H9 (cell line): ENCODE data around the gene KLF13. TPM values are rescaled to one million over a fixed set of nuclear protein-coding genes. Genes with fewer than 3 reads are reported as not detected.

Experiments
- DNase-seq: peaks from one replicate; pipeline ENCODE4 v3.0.0-alpha.2; 2017
- H2AFZ ChIP-seq: one replicate; pipeline ENCODE4 v1.6.1; 2013; ENCODE audit warnings: mild to moderate bottlenecking, low read length, control low read depth, moderate library complexity
- H2AK5ac ChIP-seq: 2 replicates; pipeline ENCODE4 v1.6.1; 2013; ENCODE audit warnings: low read length, control low read depth, mixed read lengths; ENCODE audit not compliant: insufficient read length
- H2BK120ac ChIP-seq: one replicate; pipeline ENCODE4 v1.6.1; 2013; ENCODE audit warnings: low read depth, mild to moderate bottlenecking, low read length, control low read depth, inconsistent platforms; ENCODE audit not compliant: poor library complexity, severe bottlenecking
- H2BK12ac ChIP-seq: 2 replicates; pipeline ENCODE4 v1.6.1; 2013; ENCODE audit warnings: low read length, control low read depth, mixed read lengths, low read depth; ENCODE audit not compliant: insufficient read length
- H2BK15ac ChIP-seq: 2 replicates; pipeline ENCODE4 v1.6.1; 2013; ENCODE audit warnings: low read depth, low read length, control low read depth
- H2BK20ac ChIP-seq: one replicate; pipeline ENCODE4 v1.6.1; 2013; ENCODE audit warnings: low read depth, mild to moderate bottlenecking, low read length, control low read depth, inconsistent platforms; ENCODE audit not compliant: poor library complexity, severe bottlenecking
- H2BK5ac ChIP-seq: 2 replicates; pipeline ENCODE4 v1.6.1; 2013; ENCODE audit warnings: low read length, control low read depth, mixed read lengths; ENCODE audit not compliant: insufficient read length
- H3K14ac ChIP-seq: 2 replicates; pipeline ENCODE4 v1.6.1; 2013; ENCODE audit warnings: low read length, control low read depth; ENCODE audit not compliant: insufficient read depth
- H3K18ac ChIP-seq: 2 replicates; pipeline ENCODE4 v1.6.1; 2013; ENCODE audit warnings: low read depth, mild to moderate bottlenecking, mixed read lengths, low read length, control low read depth; ENCODE audit not compliant: insufficient read length
- H3K23ac ChIP-seq: 2 replicates; pipeline ENCODE4 v1.6.1; 2013; ENCODE audit warnings: low read length, control low read depth, mixed read lengths, low read depth; ENCODE audit not compliant: insufficient read length
- H3K23me2 ChIP-seq: 2 replicates; pipeline ENCODE4 v1.6.1; 2013; ENCODE audit warnings: low read depth, mild to moderate bottlenecking, mixed read lengths, low read length, control low read depth; ENCODE audit not compliant: insufficient read length, poor library complexity, severe bottlenecking
- H3K27ac ChIP-seq: 2 replicates; pipeline ENCODE4 v1.5.1; 2013; ENCODE audit warnings: low read length, control low read depth, mixed read lengths, low read depth; ENCODE audit not compliant: insufficient read length
- H3K27me3 ChIP-seq: 2 replicates; pipeline ENCODE4 v1.6.1; 2013; ENCODE audit warnings: low read length, control low read depth, inconsistent platforms; ENCODE audit not compliant: insufficient read depth
- H3K4ac ChIP-seq: 2 replicates; pipeline ENCODE4 v1.6.1; 2013; ENCODE audit warnings: low read depth, mild to moderate bottlenecking, control low read depth, inconsistent platforms, low read length, moderate library complexity
- H3K4me1 ChIP-seq: 2 replicates; pipeline ENCODE4 v1.6.1; 2013; ENCODE audit warnings: low read length, control low read depth, inconsistent platforms; ENCODE audit not compliant: insufficient read depth
- H3K4me2 ChIP-seq: 2 replicates; pipeline ENCODE4 v1.6.1; 2013; ENCODE audit warnings: low read length, control low read depth, mixed read lengths; ENCODE audit not compliant: insufficient read length, insufficient read depth
- H3K56ac ChIP-seq: 2 replicates; pipeline ENCODE4 v1.6.1; 2013; ENCODE audit warnings: low read depth, mild to moderate bottlenecking, mixed read lengths, low read length, control low read depth; ENCODE audit not compliant: insufficient read length
- H3K79me1 ChIP-seq: 2 replicates; pipeline ENCODE4 v1.6.1; 2013; ENCODE audit warnings: low read depth, mild to moderate bottlenecking, moderate library complexity, low read length, control low read depth, inconsistent platforms; ENCODE audit not compliant: insufficient read depth, poor library complexity, severe bottlenecking
- H3K79me2 ChIP-seq: 2 replicates; pipeline ENCODE4 v1.6.1; 2013; ENCODE audit warnings: low read length, control low read depth, inconsistent platforms; ENCODE audit not compliant: insufficient read depth
- H3K9ac ChIP-seq: 2 replicates; pipeline ENCODE4 v1.6.1; 2013; ENCODE audit warnings: low read length, control low read depth, mixed read lengths; ENCODE audit not compliant: insufficient read length; ENCODE audit errors: extremely low read depth
- H3K9me3 ChIP-seq: one replicate; pipeline ENCODE4 v1.6.1; 2013; ENCODE audit warnings: low read depth, low read length, inconsistent platforms; ENCODE audit not compliant: control insufficient read depth
- H3T11ph ChIP-seq: one replicate; pipeline ENCODE4 v1.6.1; 2013; ENCODE audit warnings: mild to moderate bottlenecking, low read length, control low read depth, inconsistent platforms
- H4K20me1 ChIP-seq: one replicate; pipeline ENCODE4 v1.6.1; 2013; ENCODE audit not compliant: control insufficient read depth, insufficient read length, insufficient read depth
- H4K5ac ChIP-seq: 2 replicates; pipeline ENCODE4 v1.6.1; 2013; ENCODE audit warnings: low read depth, mild to moderate bottlenecking, mixed read lengths, low read length, control low read depth; ENCODE audit not compliant: insufficient read length
- H4K8ac ChIP-seq: replicated peaks from 2 replicates; pipeline ENCODE4 v1.6.1; 2013; ENCODE audit warnings: low read length, control low read depth, mixed read lengths, low read depth; ENCODE audit not compliant: insufficient read length
- H4K91ac ChIP-seq: 2 replicates; pipeline ENCODE4 v1.6.1; 2013; ENCODE audit warnings: low read depth, mild to moderate bottlenecking, moderate library complexity, mixed read lengths, low read length, control low read depth; ENCODE audit not compliant: insufficient read length
- H3K27ac Mint-ChIP-seq, 3 experiments: 2 replicates in 2 of 3; 3 replicates in 1 of 3; pipeline ENCODE4 v1.8.0; 2020 to 2021; ENCODE audit warnings: mixed read lengths in 3 of 3, mild to moderate bottlenecking in 1 of 3, moderate library complexity in 1 of 3
- H3K27me3 Mint-ChIP-seq: 2 replicates; pipeline ENCODE4 v1.8.0; 2021; ENCODE audit warnings: low read depth, mild to moderate bottlenecking, moderate library complexity, mixed read lengths
- H3K36me3 Mint-ChIP-seq, 3 experiments: 2 replicates in 2 of 3; 3 replicates in 1 of 3; pipeline ENCODE4 v1.8.0; 2020 to 2021; ENCODE audit warnings: low read depth in 3 of 3, mixed read lengths in 3 of 3; ENCODE audit not compliant: insufficient read depth in 1 of 3
- H3K4me1 Mint-ChIP-seq, 2 experiments: 2 replicates each; pipeline ENCODE4 v1.8.0; 2020; ENCODE audit warnings: mixed read lengths in 2 of 2
- H3K4me3 Mint-ChIP-seq, 2 experiments: 2 replicates in 1 of 2; 3 replicates in 1 of 2; pipeline ENCODE4 v1.8.0; 2020 to 2021; ENCODE audit warnings: mild to moderate bottlenecking in 2 of 2, mixed read lengths in 2 of 2, moderate library complexity in 1 of 2
- H3K9me3 Mint-ChIP-seq, 2 experiments: 2 replicates in 1 of 2; 3 replicates in 1 of 2; pipeline ENCODE4 v1.8.0; 2020; ENCODE audit warnings: mild to moderate bottlenecking in 2 of 2, mixed read lengths in 2 of 2, moderate library complexity in 1 of 2
- CTCF ChIP-seq: fragments of 200-600 bp; sonication (generic); conservative IDR thresholded peaks from 3 replicates; pipeline ENCODE4 v1.8.0; 2021; ENCODE audit warnings: antibody characterized with exemption, mild to moderate bottlenecking
- WGBS: extraction: QIAGEN DNeasy Blood & Tissue Kit; methylation state at CpG from one replicate; pipeline ENCODE4 v1.1.7; 2013; ENCODE audit warnings: missing lambda C conversion rate, low lambda C conversion rate, mixed read lengths; ENCODE audit not compliant: insufficient read length; ENCODE audit errors: extremely low coverage; 5-methylcytosine and 5-hydroxymethylcytosine counted together
- total RNA-seq: library from RNA; stranded (reverse); gene quantifications from 2 replicates; pipeline ENCODE4 v1.2.1, GENCODE V29; 2021

Gene KLF13
- total RNA-seq, 1 experiment from 2014 or later: 33.4 TPM

- no peak overlapping the region for H3K9ac ChIP-seq
- WGBS: no CpG with 5 or more reads among the region's 4 CpGs
- TF ChIP-seq CTCF: no peak
Measured at GRCh38 chr15:31330836-31331235, 4.2 kb downstream of the KLF13 start.

More at GRCh38 chr15:31330836-31331235, 4.2 kb downstream of the KLF13 start:
- peaks cover 4% of the 10 kb centered on the region; the same call in 1 of the 2 replicates for H3K4me1 ChIP-seq
- no peak overlapping the region for H2BK5ac ChIP-seq
- H2BK20ac ChIP-seq: no peak overlapping the region
- H3K4ac ChIP-seq: no peak overlapping the region
- no peak overlapping the region for H2BK12ac ChIP-seq
- Mint-ChIP-seq H3K27ac (no peak overlapping the region), H3K4me3 (no peak overlapping the region), H3K9me3 (no peaks in the 10 kb centered on the region; a peak in 1 of 5 replicates), H3K36me3 (peaks cover 0 to 10% (median 2%) of the 10 kb centered on the region in 3 experiments; a peak in 2 of 7 replicates), H3K27me3 (no peaks in the 10 kb centered on the region), H3K4me1 (peaks cover 47 to 57% of the 10 kb centered on the region in 2 experiments)
- peaks cover 3% of the 10 kb centered on the region for H3K79me1 ChIP-seq
- no peak overlapping the region for H2AFZ ChIP-seq
- H3K27ac ChIP-seq: no peak overlapping the region
- H3K56ac ChIP-seq: no peak overlapping the region
- no peak overlapping the region for H2BK120ac ChIP-seq
- H3K9me3 ChIP-seq: no peaks in the 10 kb centered on the region
- H3K23me2 ChIP-seq: peaks cover 9% of the 10 kb centered on the region
- peaks cover 13% of the 10 kb centered on the region for H3K79me2 ChIP-seq
- H4K8ac ChIP-seq: no peak overlapping the region
- H4K20me1 ChIP-seq: no peaks in the 10 kb centered on the region
- no peaks in the 10 kb centered on the region for H3K27me3 ChIP-seq
- H4K91ac ChIP-seq: no peak overlapping the region
- H3K4me2 ChIP-seq: no peak overlapping the region
- H3T11ph ChIP-seq: no peak overlapping the region
- no peak overlapping the region for H4K5ac ChIP-seq
- H3K23ac ChIP-seq: no peak overlapping the region
- H2BK15ac ChIP-seq: no peak overlapping the region
- no peak for DNase-seq
- no peak overlapping the region for H2AK5ac ChIP-seq
- no peak overlapping the region for H3K18ac ChIP-seq
- H3K14ac ChIP-seq: no peak overlapping the region
